ENCODE data around the gene MTCL1. TPM values are rescaled to one million over a fixed set of nuclear protein-coding genes. Genes with fewer than 3 reads are reported as not detected.

Gene MTCL1
- total RNA-seq, 2 donors from 2014 or later = 4.3 to 4.7 TPM

GRCh38 chr18:8781671-8782070 lies 76.3 kb downstream of the MTCL1 start:
- intact Hi-C loops (cut with DNase I) = no loop called here
- ATAC-seq (no peak), DNase-seq (no peak)

- intact Hi-C loops (cut with DNase I) = no loop called here
- peak in 1 of 2 donors; percentile 23 for ATAC-seq
Observed at GRCh38 chr18:8783335-8783993, 78.1 kb downstream of the MTCL1 start.

GRCh38 chr18:8783994-8784530 lies 78.7 kb downstream of the MTCL1 start:
- DNase-seq (no peak), ATAC-seq (no peak)
- intact Hi-C loops (cut with DNase I) = no loop called here

More at GRCh38 chr18:8783335-8783993, 78.1 kb downstream of the MTCL1 start:
- no peak for DNase-seq

- ATAC-seq = no peak
- DNase-seq = no peak
- intact Hi-C loops (cut with DNase I) = no loop called here
Observed at GRCh38 chr18:8785261-8785660, 79.9 kb downstream of the MTCL1 start.

GRCh38 chr18:8785855-8786482 lies 80.6 kb downstream of the MTCL1 start:
- ATAC-seq (no peak), DNase-seq (no peak)
- intact Hi-C loops (cut with DNase I) = no loop called here

- no peak for DNase-seq
- intact Hi-C loops (cut with DNase I) = no loop called here
- no peak for ATAC-seq
Observed at GRCh38 chr18:8786483-8787370, 81.4 kb downstream of the MTCL1 start.

- intact Hi-C loops (cut with DNase I) = no loop called here
- no peak for DNase-seq
- ATAC-seq = no peak
Observed at GRCh38 chr18:8787371-8787670, 82.0 kb downstream of the MTCL1 start.

GRCh38 chr18:8787794-8788193 lies 82.4 kb downstream of the MTCL1 start:
- DNase-seq (no peak), ATAC-seq (no peak)
- intact Hi-C loops (cut with DNase I) = no loop called here

- ATAC-seq = peak in 1 of 2 donors; percentile 38
- DNase-seq = no peak
- intact Hi-C loops (cut with DNase I) = no loop called here
Observed at GRCh38 chr18:8788503-8789429, 83.4 kb downstream of the MTCL1 start.

- no peak for DNase-seq
- ATAC-seq = no peak
- intact Hi-C loops (cut with DNase I) = no loop called here
Observed at GRCh38 chr18:8791171-8791651, 85.9 kb downstream of the MTCL1 start.

GRCh38 chr18:8792688-8793316 lies 87.4 kb downstream of the MTCL1 start:
- ATAC-seq (no peak), DNase-seq (no peak)
- intact Hi-C loops (cut with DNase I) = no loop called here

- no peak for DNase-seq
- ATAC-seq = no peak
- intact Hi-C loops (cut with DNase I) = no loop called here
Observed at GRCh38 chr18:8793445-8794155, 88.2 kb downstream of the MTCL1 start.

- no peak for DNase-seq
- intact Hi-C loops (cut with DNase I) = no loop called here
- ATAC-seq = no peak
Observed at GRCh38 chr18:8794156-8794933, 89.0 kb downstream of the MTCL1 start.

GRCh38 chr18:8794934-8795280 lies 89.6 kb downstream of the MTCL1 start:
- intact Hi-C loops (cut with DNase I) = no loop called here
- DNase-seq = no peak
- no peak for ATAC-seq

- DNase-seq (no peak), ATAC-seq (no peak)
- intact Hi-C loops (cut with DNase I) = no loop called here
Observed at GRCh38 chr18:8795586-8796325, 90.4 kb downstream of the MTCL1 start.

GRCh38 chr18:8797206-8797605 lies 91.8 kb downstream of the MTCL1 start:
- DNase-seq (no peak), ATAC-seq (no peak)
- intact Hi-C loops (cut with DNase I) = no loop called here

Measured in left cardiac atrium (tissue), 4 donors.